Uterus (tissue), 4 donors: ENCODE measurements around the gene RBM24. TPM values are rescaled to one million over a fixed set of nuclear protein-coding genes. Genes with fewer than 3 reads are reported as not detected.
"Not testable (repeated sequence)": the region's sequence is repeated elsewhere in the genome, so short reads cannot be mapped to it uniquely, and the experiment has no call there.

ENCODE experiments used
- DNase-seq, 2 donors: peaks; one replicate each; pipeline ENCODE4 v3.0.0-alpha.2; 2019 to 2020
- H3K27ac ChIP-seq, 2 donors: fragments of 200-600 bp; sonication (generic); 1 replicate in 1 of 2; 2 replicates in 1 of 2; pipeline ENCODE4 v1.5.1; 2016 to 2018
- H3K27me3 ChIP-seq, 2 donors: fragments of 200-600 bp; sonication (generic); one replicate each; pipeline ENCODE4 v1.5.1; 2018 to 2019; ENCODE audit warnings: control low read depth in 1 of 2
- H3K36me3 ChIP-seq, 2 donors: fragments of 200-600 bp; sonication (generic); one replicate each; pipeline ENCODE4 v1.5.1; 2019; ENCODE audit warnings: control low read depth in 1 of 2
- H3K4me1 ChIP-seq, 2 donors: fragments of 200-600 bp; sonication (generic); one replicate each; pipeline ENCODE4 v1.5.1; 2018 to 2019; ENCODE audit warnings: control low read depth in 1 of 2
- H3K4me3 ChIP-seq, 2 donors: fragments of 200-600 bp; sonication (generic); 1 replicate in 1 of 2; 2 replicates in 1 of 2; pipeline ENCODE4 v1.5.1; 2018 to 2019; ENCODE audit warnings: mild to moderate bottlenecking in 1 of 2
- H3K9me3 ChIP-seq, 2 donors: fragments of 200-600 bp; sonication (generic); one replicate each; pipeline ENCODE4 v1.5.1; 2019; ENCODE audit warnings: control low read depth in 1 of 2
- CTCF ChIP-seq, 4 experiments: fragments of 200-600 bp in 2 of 4; fragments of 450-650 bp in 2 of 4; sonication (generic) in 2 of 4; IDR thresholded peaks; one replicate each; pipeline ENCODE4 v1.5.1; 2016 to 2019; ENCODE audit warnings: antibody characterized with exemption in 4 of 4, mild to moderate bottlenecking in 2 of 4, moderate library complexity in 1 of 4
- POLR2A ChIP-seq, 2 donors: fragments of 450-650 bp; IDR thresholded peaks; one replicate each; pipeline ENCODE4 v1.6.1; 2016; ENCODE audit warnings: antibody characterized with exemption in 2 of 2, mild to moderate bottlenecking in 1 of 2, moderate library complexity in 1 of 2
- intact Hi-C: fragments of 100-400 bp; cut with DNase I; formaldehyde crosslinking; loops from one replicate; pipeline ENCODE4 v1.15.1; 2023; ENCODE audit warnings: low total_unique reads
- total RNA-seq, 4 donors: library from RNA; depleted of rRNA in 3 of 4; stranded (reverse); fragments of >200 nt in 3 of 4; gene quantifications; one replicate each; pipeline versions ENCODE4 v1.1.0 to v1.2.4, GENCODE V29; 2014 to 2023
- donor health status: DM: yes; HTN: yes; CAD: no.

The RBM24 gene
- total RNA-seq, 4 donors from 2014 or later = 2.0 to 69.4 (median 27.0) TPM

- no peak for TF ChIP-seq CTCF (IDR thresholded peaks at IDR 0.05)
- no peak for TF ChIP-seq POLR2A (IDR thresholded peaks at IDR 0.05)
- intact Hi-C loops = no loop called here
Measured at GRCh38 chr6:17300637-17301036, 19.5 kb downstream of the RBM24 start.

GRCh38 chr6:17303444-17303843, 22.3 kb downstream of the RBM24 start:
- no peaks in the 10 kb centered on the region for H3K9me3 ChIP-seq
- H3K27me3 ChIP-seq = no peaks in the 10 kb centered on the region
- no peak overlapping the region for H3K27ac ChIP-seq
- DNase-seq = no peak
- H3K4me1 ChIP-seq = no peaks in the 10 kb centered on the region
- H3K4me3 ChIP-seq = no peak overlapping the region
- intact Hi-C loops = no loop called here
- no peaks in the 10 kb centered on the region for H3K36me3 ChIP-seq
- TF ChIP-seq CTCF (IDR thresholded peaks at IDR 0.05) (no peak), POLR2A (IDR thresholded peaks at IDR 0.05) (no peak)

More at GRCh38 chr6:17300637-17301036, 19.5 kb downstream of the RBM24 start:
- H3K36me3 ChIP-seq = no peaks in the 10 kb centered on the region
- H3K9me3 ChIP-seq = no peaks in the 10 kb centered on the region
- DNase-seq = no peak
- no peak overlapping the region for H3K4me3 ChIP-seq
- no peaks in the 10 kb centered on the region for H3K4me1 ChIP-seq
- no peaks in the 10 kb centered on the region for H3K27me3 ChIP-seq
- H3K27ac ChIP-seq = no peak overlapping the region

GRCh38 chr6:17305219-17306001, 24.2 kb downstream of the RBM24 start:
- no peaks in the 10 kb centered on the region for H3K27me3 ChIP-seq
- H3K36me3 ChIP-seq = no peaks in the 10 kb centered on the region
- no peak overlapping the region for H3K27ac ChIP-seq
- no peaks in the 10 kb centered on the region for H3K4me1 ChIP-seq
- no peak for DNase-seq
- no peaks in the 10 kb centered on the region for H3K9me3 ChIP-seq
- H3K4me3 ChIP-seq = no peak overlapping the region
- TF ChIP-seq POLR2A (IDR thresholded peaks at IDR 0.05) = no peak
- no peak for TF ChIP-seq CTCF (IDR thresholded peaks at IDR 0.05)
- intact Hi-C loops = no loop called here

GRCh38 chr6:17311595-17312311, 30.6 kb downstream of the RBM24 start:
- H3K9me3 ChIP-seq = no peaks in the 10 kb centered on the region
- no peak overlapping the region for H3K4me3 ChIP-seq
- no peaks in the 10 kb centered on the region for H3K4me1 ChIP-seq
- no peaks in the 10 kb centered on the region for H3K27me3 ChIP-seq
- H3K27ac ChIP-seq = no peak overlapping the region
- no peak for DNase-seq
- intact Hi-C loops = no loop called here
- no peaks in the 10 kb centered on the region for H3K36me3 ChIP-seq
- TF ChIP-seq POLR2A (IDR thresholded peaks at IDR 0.05) (no peak), CTCF (IDR thresholded peaks at IDR 0.05) (no peak)

GRCh38 chr6:17313238-17313637, 32.1 kb downstream of the RBM24 start:
- intact Hi-C loops, DNase-seq, H3K27ac ChIP-seq, H3K36me3 ChIP-seq, H3K4me1 ChIP-seq, H3K4me3 ChIP-seq, H3K27me3 ChIP-seq, H3K9me3 ChIP-seq: not testable (repeated sequence)
